Subcutaneous abdominal adipose tissue (tissue), 5 donors: Measurements from ENCODE around the gene PRDM15.

Experiments
- H3K27ac ChIP-seq: one replicate; pipeline ENCODE4 v1.7.0; 2013; ENCODE audit warnings: low read depth, mild to moderate bottlenecking, inconsistent platforms, low read length, moderate library complexity
- H3K27me3 ChIP-seq, 5 donors: one replicate each; pipeline ENCODE4 v1.7.0; 2013; ENCODE audit warnings: low read length in 5 of 5, inconsistent platforms in 1 of 5; ENCODE audit not compliant: control insufficient read depth in 5 of 5, insufficient read depth in 4 of 5
- H3K36me3 ChIP-seq, 5 donors: one replicate each; pipeline ENCODE4 v1.7.0; 2013; ENCODE audit warnings: low read length in 5 of 5; ENCODE audit not compliant: control insufficient read depth in 5 of 5, insufficient read depth in 5 of 5
- H3K4me1 ChIP-seq, 5 donors: one replicate each; pipeline ENCODE4 v1.7.0; 2013; ENCODE audit warnings: low read length in 5 of 5, mild to moderate bottlenecking in 3 of 5, moderate library complexity in 1 of 5; ENCODE audit not compliant: control insufficient read depth in 5 of 5, insufficient read depth in 5 of 5
- H3K4me3 ChIP-seq, 5 donors: one replicate each; pipeline ENCODE4 v1.7.0; 2013; ENCODE audit warnings: low read length in 5 of 5, low read depth in 1 of 5
- H3K9ac ChIP-seq, 5 donors: one replicate each; pipeline ENCODE4 v1.7.0; 2013; ENCODE audit warnings: low read length in 5 of 5, mild to moderate bottlenecking in 4 of 5, moderate library complexity in 3 of 5
- H3K9me3 ChIP-seq, 5 donors: one replicate each; pipeline ENCODE4 v1.7.0; 2013; ENCODE audit warnings: low read length in 5 of 5; ENCODE audit not compliant: control insufficient read depth in 5 of 5
- donor health status: healthy.
- donor health status: healthy.
- donor health status: healthy.
- donor health status: healthy.
- donor health status: healthy.

The PRDM15 gene

DNA sequence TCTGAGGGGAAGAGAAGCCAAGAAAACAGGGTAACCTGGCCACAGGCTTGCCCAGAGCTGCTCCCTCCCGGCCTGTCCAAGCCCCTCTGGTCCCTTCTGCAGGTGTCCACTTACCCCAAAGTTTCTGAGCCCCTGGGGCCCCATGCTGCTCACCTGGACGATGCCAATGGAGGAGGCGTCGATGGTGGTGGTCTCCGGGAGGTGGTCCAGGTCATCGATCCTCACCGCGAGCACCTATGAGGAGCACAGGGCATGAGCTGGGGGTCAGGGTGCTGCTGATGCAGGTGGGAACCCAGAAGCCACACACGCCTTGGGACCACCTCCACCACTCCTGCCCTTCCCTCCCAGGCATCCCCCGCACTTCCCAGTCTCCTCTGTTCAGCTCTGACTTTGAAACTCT, 74.8 kb downstream of the PRDM15 start:
- Histone ChIP-seq H3K4me3 (no peak overlapping the region), H3K27ac (no peak overlapping the region), H3K27me3 (no peaks in the 10 kb centered on the region), H3K9me3 (no peaks in the 10 kb centered on the region), H3K4me1 (peaks cover 2 to 22% (median 20%) of the 10 kb centered on the region in 5 donors), H3K36me3 (peaks cover 3 to 53% (median 26%) of the 10 kb centered on the region in 5 donors), H3K9ac (no peak overlapping the region)

DNA sequence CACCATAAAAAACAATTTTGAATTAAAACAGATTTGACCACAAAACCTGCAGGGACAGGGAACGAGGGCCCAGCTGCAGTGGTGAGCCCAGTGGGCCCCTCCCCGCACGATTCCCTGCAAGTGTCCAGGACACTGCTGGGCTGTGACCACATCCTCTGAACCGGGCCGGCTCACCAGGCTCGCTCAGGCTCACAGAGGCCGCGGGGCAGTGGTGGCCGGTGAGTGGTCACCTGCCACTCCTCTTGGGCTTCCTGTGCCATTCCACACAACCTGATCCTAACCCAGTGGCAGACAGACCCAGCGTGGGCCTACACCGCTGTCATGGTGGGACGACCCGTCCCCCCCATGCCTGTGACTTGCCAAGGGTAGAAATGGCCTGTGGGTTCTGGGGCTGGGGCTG, 75.8 kb downstream of the PRDM15 start:
- Histone ChIP-seq H3K4me1 (peaks cover 2 to 22% (median 20%) of the 10 kb centered on the region in 5 donors), H3K27ac (no peak overlapping the region), H3K36me3 (peaks cover 0 to 53% (median 27%) of the 10 kb centered on the region in 5 donors), H3K27me3 (no peaks in the 10 kb centered on the region), H3K9ac (no peak overlapping the region), H3K9me3 (no peaks in the 10 kb centered on the region), H3K4me3 (no peak overlapping the region)

DNA sequence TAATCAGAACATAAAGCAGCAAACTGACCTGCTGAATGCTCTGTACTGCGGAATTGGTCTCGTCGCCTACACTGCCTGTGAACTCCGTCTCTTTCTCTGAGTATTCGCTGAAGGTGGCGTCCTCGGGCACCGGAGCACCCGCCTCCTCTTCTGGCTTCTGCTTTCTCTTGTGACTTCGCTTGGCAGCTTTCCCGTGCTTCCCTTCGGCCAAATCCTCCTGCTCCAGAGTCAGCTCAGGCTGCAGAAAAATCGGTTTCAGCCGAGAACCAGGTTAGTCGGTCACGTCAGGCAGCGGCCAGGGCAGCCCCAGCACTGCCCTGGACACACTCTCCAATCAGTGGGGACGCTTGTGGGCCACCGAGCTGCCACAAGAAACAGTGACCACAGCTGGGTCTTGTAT, 76.5 kb downstream of the PRDM15 start:
- H3K27ac ChIP-seq = no peak overlapping the region
- H3K4me3 ChIP-seq = peak overlapping the region in 4 of 5 donors; percentile 10 to 43 (median 42)
- no peaks in the 10 kb centered on the region for H3K9me3 ChIP-seq
- peaks cover 2 to 22% (median 20%) of the 10 kb centered on the region in 5 donors for H3K4me1 ChIP-seq
- H3K36me3 ChIP-seq = peaks cover 0 to 51% (median 27%) of the 10 kb centered on the region in 5 donors
- peak overlapping the region in 1 of 5 donors; percentile 28 for H3K9ac ChIP-seq
- no peaks in the 10 kb centered on the region for H3K27me3 ChIP-seq

DNA sequence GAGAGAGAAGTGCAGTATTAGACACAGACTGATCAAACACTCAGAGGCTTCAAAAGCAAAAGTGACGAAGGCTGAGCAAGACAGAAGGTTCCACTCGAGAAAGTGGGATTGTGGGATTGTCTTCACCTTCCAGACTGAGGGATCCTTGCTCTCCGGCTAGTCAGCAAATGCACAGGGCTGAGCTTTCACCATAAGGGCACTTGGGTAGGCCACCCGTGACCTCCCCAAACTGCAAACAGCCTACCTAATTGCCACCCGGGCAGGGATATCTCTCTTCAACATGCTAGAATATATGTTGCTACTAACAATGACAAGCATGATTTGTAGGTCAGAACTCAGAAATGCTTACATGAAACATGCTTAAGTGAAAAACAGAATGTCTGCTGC, 77.0 kb downstream of the PRDM15 start:
- peaks cover 0 to 50% (median 27%) of the 10 kb centered on the region in 5 donors for H3K36me3 ChIP-seq

DNA sequence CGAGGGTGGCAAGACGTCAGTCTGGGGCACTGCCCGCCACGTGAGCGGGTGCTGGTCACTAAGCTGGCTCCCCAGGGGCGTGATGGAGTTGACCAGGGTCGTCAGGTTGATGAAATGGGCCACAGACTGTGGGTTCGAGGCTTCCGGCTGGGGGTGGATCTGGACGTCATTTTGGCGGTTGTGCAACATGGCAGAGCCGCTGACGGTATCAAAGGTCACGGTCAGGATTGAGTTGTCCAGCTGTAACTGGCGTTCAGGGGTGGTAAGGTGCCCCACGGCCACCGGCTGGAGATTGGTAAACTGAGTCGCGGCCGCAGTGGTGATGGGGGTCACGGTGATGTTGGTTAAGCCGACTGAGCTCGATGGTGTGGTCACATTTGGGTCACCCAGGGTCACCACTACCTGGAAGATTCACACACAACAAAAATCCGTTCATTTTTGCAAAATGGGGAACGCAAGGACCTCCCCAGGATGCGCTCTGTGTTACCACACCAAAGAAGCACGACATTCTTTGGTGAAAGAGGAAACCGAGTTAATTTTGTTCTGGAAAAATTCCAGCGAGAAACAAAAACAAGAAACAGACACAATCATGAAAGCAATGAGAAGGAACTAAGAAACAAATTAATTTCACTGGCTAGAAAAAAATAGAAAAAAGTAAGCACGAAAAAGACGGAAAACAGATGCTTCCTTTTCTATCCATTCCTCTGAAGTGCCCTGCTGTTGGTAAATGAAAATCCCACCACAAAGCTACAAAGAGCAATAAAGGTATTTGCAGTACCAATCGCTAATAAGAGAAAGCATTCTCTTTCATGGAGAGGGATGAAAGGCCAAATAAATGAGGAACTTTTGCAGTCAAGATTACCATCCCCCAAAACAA, 77.6 kb downstream of the PRDM15 start:
- Histone ChIP-seq H3K36me3 (peaks cover 0 to 56% (median 27%) of the 10 kb centered on the region in 5 donors), H3K27me3 (no peaks in the 10 kb centered on the region), H3K4me3 (no peak overlapping the region), H3K27ac (no peak overlapping the region), H3K9ac (no peak overlapping the region), H3K4me1 (peaks cover 2 to 22% (median 20%) of the 10 kb centered on the region in 5 donors), H3K9me3 (no peaks in the 10 kb centered on the region)

More for the DNA sequence above, 77.0 kb downstream of the PRDM15 start:
- H3K27me3 ChIP-seq = no peaks in the 10 kb centered on the region
- H3K4me1 ChIP-seq = peaks cover 2 to 22% (median 20%) of the 10 kb centered on the region in 5 donors
- no peaks in the 10 kb centered on the region for H3K9me3 ChIP-seq
- H3K27ac ChIP-seq = no peak overlapping the region
- H3K9ac ChIP-seq = peak overlapping the region in 1 of 5 donors; percentile 28
- peak overlapping the region in 3 of 5 donors; percentile 42 to 43 (median 43) for H3K4me3 ChIP-seq

DNA sequence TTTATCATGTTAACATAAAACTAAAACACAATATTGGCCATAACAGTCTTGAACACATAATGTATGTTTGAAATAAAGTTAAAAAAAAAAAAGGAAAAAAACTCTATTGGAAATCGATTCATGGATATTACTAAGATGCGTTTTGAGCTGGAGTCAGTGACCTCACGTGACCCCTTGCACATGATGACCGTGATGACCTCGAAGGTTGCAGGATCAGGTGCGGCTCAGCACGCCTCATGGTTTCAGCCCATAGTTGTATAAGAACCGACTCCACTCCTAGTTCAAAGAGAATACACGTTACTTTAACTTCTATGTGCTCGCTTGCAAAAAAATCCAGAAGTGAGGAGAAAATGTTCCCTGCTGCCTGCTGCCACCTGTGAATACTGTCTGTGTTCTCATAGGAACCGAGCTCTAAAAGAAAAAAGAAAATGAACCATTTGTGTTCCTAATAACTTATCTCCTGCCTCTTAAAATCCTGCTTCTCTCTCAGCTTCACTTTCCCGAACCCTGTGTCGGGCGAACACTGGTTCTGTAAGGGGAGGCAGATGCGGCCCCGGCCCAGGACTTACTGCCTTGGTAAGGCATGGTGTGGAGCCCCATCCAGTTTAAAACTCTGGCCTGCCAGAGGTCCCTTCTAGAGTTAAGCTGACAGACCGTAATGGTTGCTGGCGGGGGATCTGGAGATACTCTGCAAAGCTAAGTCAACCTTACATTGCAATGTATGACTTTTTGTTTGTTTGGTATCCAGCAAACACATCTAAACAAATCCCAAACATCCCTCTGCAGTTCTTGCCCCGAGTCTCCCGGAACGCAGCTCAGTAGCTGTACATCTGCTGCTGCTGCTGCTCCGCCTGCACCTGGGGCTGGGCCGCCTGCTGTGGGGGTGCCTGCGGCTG, 78.5 kb downstream of the PRDM15 start:
- peaks cover 2 to 22% (median 20%) of the 10 kb centered on the region in 5 donors for H3K4me1 ChIP-seq
- no peaks in the 10 kb centered on the region for H3K9me3 ChIP-seq
- H3K27me3 ChIP-seq = no peaks in the 10 kb centered on the region
- H3K4me3 ChIP-seq = no peak overlapping the region
- H3K36me3 ChIP-seq = peaks cover 0 to 56% (median 27%) of the 10 kb centered on the region in 5 donors
- no peak overlapping the region for H3K27ac ChIP-seq
- H3K9ac ChIP-seq = no peak overlapping the region

DNA sequence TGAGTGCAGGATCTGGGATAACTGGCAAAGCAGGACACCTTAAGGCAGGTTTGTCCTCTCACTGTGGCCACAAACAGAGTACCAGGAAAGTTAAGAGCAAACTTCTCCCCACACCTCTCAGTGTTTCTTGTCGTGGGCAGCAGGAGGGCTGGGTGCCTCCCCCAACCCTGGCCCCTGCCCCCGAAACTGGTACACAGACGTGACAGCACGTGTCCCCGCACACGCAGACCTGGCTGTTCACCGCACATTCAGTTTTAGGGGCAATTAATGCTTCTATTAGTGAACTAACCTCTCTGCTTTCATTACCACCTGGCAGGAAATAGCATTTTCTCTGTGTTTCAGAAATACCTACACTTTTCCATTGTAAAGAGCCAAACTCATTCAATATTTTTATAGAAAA, 79.4 kb downstream of the PRDM15 start:
- H3K4me3 ChIP-seq = no peak overlapping the region
- H3K27ac ChIP-seq = no peak overlapping the region
- peaks cover 0 to 56% (median 27%) of the 10 kb centered on the region in 5 donors for H3K36me3 ChIP-seq
- no peak overlapping the region for H3K9ac ChIP-seq
- H3K27me3 ChIP-seq = no peaks in the 10 kb centered on the region
- no peaks in the 10 kb centered on the region for H3K9me3 ChIP-seq
- H3K4me1 ChIP-seq = peaks cover 2 to 22% (median 20%) of the 10 kb centered on the region in 5 donors

DNA sequence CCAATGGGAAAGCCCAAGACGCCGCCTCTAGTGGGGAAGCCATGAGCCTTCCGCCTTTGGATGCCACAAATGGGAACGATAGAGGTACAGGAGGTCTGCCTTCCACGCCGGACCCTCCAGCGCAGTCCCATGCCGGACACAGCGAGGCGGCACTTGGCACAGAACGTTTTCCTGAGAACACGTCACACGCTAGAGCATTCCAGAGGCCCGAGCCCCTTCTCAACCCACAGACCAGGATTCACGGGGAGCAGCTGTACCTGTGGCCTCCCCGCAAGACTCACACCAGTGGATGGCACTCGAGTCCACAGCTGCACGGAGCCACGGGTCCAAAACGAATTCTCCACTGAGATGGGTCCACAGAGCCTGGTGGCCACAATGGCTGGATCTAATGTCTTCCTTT, 80.8 kb downstream of the PRDM15 start:
- Histone ChIP-seq H3K9me3 (no peaks in the 10 kb centered on the region), H3K9ac (no peak overlapping the region), H3K27ac (no peak overlapping the region), H3K4me3 (no peak overlapping the region), H3K27me3 (peaks cover 0 to 5% (median 2%) of the 10 kb centered on the region in 5 donors), H3K4me1 (peaks cover 2 to 19% (median 17%) of the 10 kb centered on the region in 5 donors), H3K36me3 (peaks cover 0 to 49% (median 27%) of the 10 kb centered on the region in 5 donors)

DNA sequence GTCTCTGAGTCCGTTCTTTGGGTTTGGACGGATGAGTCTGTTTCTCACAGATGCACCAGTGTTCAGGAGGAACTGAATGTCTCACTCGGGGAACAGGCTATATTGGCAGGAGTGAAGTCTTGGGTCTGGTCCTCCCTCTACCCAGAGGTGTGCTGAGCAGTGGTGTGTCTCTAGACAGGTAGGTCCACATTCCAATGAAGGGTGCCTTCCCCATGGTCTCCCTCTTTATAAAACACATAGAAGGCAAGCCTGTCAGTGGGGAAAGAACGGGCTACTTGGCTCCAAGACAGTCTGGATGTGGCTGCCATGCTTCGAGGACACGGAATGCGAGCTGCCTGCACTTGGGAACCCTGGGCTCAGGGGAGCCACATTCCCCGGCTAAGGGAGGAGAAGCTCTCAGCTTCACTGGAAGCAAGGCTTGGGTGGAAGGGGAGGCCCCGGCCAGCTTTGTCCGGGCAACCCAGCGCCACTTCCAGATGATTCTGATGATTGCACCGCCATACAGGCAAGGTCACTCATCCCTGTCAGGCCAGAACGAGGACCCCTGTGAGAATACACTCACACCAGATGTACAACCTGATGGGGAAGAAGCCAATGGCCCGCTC, 82.6 kb downstream of the PRDM15 start:
- no peak overlapping the region for H3K9ac ChIP-seq
- peaks cover 0 to 5% (median 2%) of the 10 kb centered on the region in 5 donors for H3K27me3 ChIP-seq
- H3K9me3 ChIP-seq = peaks cover 0 to 10% (median 5%) of the 10 kb centered on the region in 5 donors
- H3K4me1 ChIP-seq = peaks cover 0 to 8% (median 4%) of the 10 kb centered on the region in 5 donors
- H3K4me3 ChIP-seq = no peak overlapping the region
- no peak overlapping the region for H3K27ac ChIP-seq
- peaks cover 0 to 41% (median 23%) of the 10 kb centered on the region in 5 donors for H3K36me3 ChIP-seq
